Trophoblast cell (in vitro differentiated cells and primary cell): ENCODE data around the gene KREMEN2.
"Not testable (repeated sequence)": the region's sequence is repeated elsewhere in the genome, so short reads cannot be mapped to it uniquely, and the experiment has no call there.

Source experiments
- DNase-seq, 2 donors: peaks; one replicate each; pipeline ENCODE4 v3.0.0-alpha.2; 2016
- H2AFZ ChIP-seq: 2 replicates; pipeline ENCODE4 v1.6.1; 2013; ENCODE audit warnings: low read length, moderate library complexity, mild to moderate bottlenecking; ENCODE audit not compliant: insufficient read depth, poor library complexity
- H2AK5ac ChIP-seq: 2 replicates; pipeline ENCODE4 v1.6.1; 2013; ENCODE audit warnings: mild to moderate bottlenecking, low read length
- H2BK120ac ChIP-seq: 2 replicates; pipeline ENCODE4 v1.6.1; 2013; ENCODE audit warnings: low read length, mild to moderate bottlenecking, moderate library complexity; ENCODE audit not compliant: insufficient read depth, poor library complexity
- H2BK12ac ChIP-seq: 2 replicates; pipeline ENCODE4 v1.6.1; 2013; ENCODE audit warnings: mild to moderate bottlenecking, low read length, moderate library complexity
- H2BK5ac ChIP-seq: 2 replicates; pipeline ENCODE4 v1.6.1; 2013; ENCODE audit warnings: low read length, low read depth, moderate library complexity, mild to moderate bottlenecking; ENCODE audit not compliant: poor library complexity
- H3K14ac ChIP-seq: 2 replicates; pipeline ENCODE4 v1.6.1; 2013; ENCODE audit warnings: mild to moderate bottlenecking, low read length
- H3K18ac ChIP-seq: 2 replicates; pipeline ENCODE4 v1.6.1; 2013; ENCODE audit warnings: mild to moderate bottlenecking, low read length
- H3K23ac ChIP-seq: 2 replicates; pipeline ENCODE4 v1.6.1; 2013; ENCODE audit warnings: low read length
- H3K27ac ChIP-seq: 2 replicates; pipeline ENCODE4 v1.5.1; 2013; ENCODE audit warnings: low read depth, mild to moderate bottlenecking, inconsistent platforms, low read length, moderate library complexity
- H3K27me3 ChIP-seq: 2 replicates; pipeline ENCODE4 v1.6.1; 2013; ENCODE audit warnings: inconsistent platforms, mild to moderate bottlenecking, low read length, moderate library complexity; ENCODE audit not compliant: insufficient read depth
- H3K36me3 ChIP-seq, 2 experiments: 1 replicate in 1 of 2; 2 replicates in 1 of 2; pipeline ENCODE4 v1.6.1; 2013; ENCODE audit warnings: low read length in 2 of 2, mild to moderate bottlenecking in 2 of 2, moderate library complexity in 1 of 2; ENCODE audit not compliant: insufficient read depth in 2 of 2, control insufficient read depth in 1 of 2
- H3K4ac ChIP-seq: 2 replicates; pipeline ENCODE4 v1.6.1; 2013; ENCODE audit warnings: low read depth, mild to moderate bottlenecking, low read length, moderate library complexity
- H3K4me1 ChIP-seq, 2 experiments: 1 replicate in 1 of 2; 2 replicates in 1 of 2; pipeline ENCODE4 v1.6.1; 2013; ENCODE audit warnings: low read length in 2 of 2, mild to moderate bottlenecking in 2 of 2, moderate library complexity in 1 of 2; ENCODE audit not compliant: insufficient read depth in 2 of 2, control insufficient read depth in 1 of 2
- H3K4me2 ChIP-seq: 2 replicates; pipeline ENCODE4 v1.6.1; 2013; ENCODE audit warnings: inconsistent platforms, mild to moderate bottlenecking, low read length, moderate library complexity
- H3K4me3 ChIP-seq: 2 replicates; pipeline ENCODE4 v1.5.1; 2013; ENCODE audit warnings: mild to moderate bottlenecking, low read depth, low read length, inconsistent platforms
- H3K79me1 ChIP-seq: one replicate; pipeline ENCODE4 v1.6.1; 2013; ENCODE audit warnings: low read length
- H3K79me2 ChIP-seq: 2 replicates; pipeline ENCODE4 v1.6.1; 2013; ENCODE audit warnings: low read length, mild to moderate bottlenecking; ENCODE audit not compliant: control insufficient read depth, insufficient read depth, poor library complexity
- H3K9ac ChIP-seq: 2 replicates; pipeline ENCODE4 v1.6.1; 2013; ENCODE audit warnings: mild to moderate bottlenecking, low read length
- H3K9me3 ChIP-seq: 2 replicates; pipeline ENCODE4 v1.6.1; 2013; ENCODE audit warnings: low read depth, mild to moderate bottlenecking, control low read depth, inconsistent platforms, low read length; ENCODE audit not compliant: insufficient read depth
- H4K12ac ChIP-seq: 2 replicates; pipeline ENCODE4 v1.6.1; 2013; ENCODE audit warnings: low read depth, mild to moderate bottlenecking, low read length, moderate library complexity
- H4K8ac ChIP-seq: 2 replicates; pipeline ENCODE4 v1.6.1; 2013; ENCODE audit warnings: low read depth, mild to moderate bottlenecking, low read length, moderate library complexity
- H4K91ac ChIP-seq: one replicate; pipeline ENCODE4 v1.6.1; 2013; ENCODE audit warnings: low read depth, mild to moderate bottlenecking, low read length, moderate library complexity
- WGBS: extraction: QIAGEN DNeasy Blood & Tissue Kit; methylation state at CpG from one replicate; pipeline ENCODE4 v1.1.7; 2013; ENCODE audit warnings: missing lambda C conversion rate; ENCODE audit not compliant: insufficient read length, insufficient coverage; ENCODE audit errors: extremely low coverage; 5-methylcytosine and 5-hydroxymethylcytosine counted together

Gene KREMEN2

GRCh38 chr16:2928151-2928550 is 35.9 kb upstream of the KREMEN2 start:
- not testable (repeated sequence) for H2BK5ac ChIP-seq, H3K79me1 ChIP-seq, H3K4me2 ChIP-seq, H2BK120ac ChIP-seq, H2AK5ac ChIP-seq, H3K79me2 ChIP-seq, H3K27ac ChIP-seq, H2AFZ ChIP-seq, H4K12ac ChIP-seq, H4K8ac ChIP-seq, H3K23ac ChIP-seq, H4K91ac ChIP-seq, H2BK12ac ChIP-seq, H3K4ac ChIP-seq, H3K4me1 ChIP-seq, DNase-seq, H3K9me3 ChIP-seq, H3K18ac ChIP-seq, H3K4me3 ChIP-seq, H3K14ac ChIP-seq, H3K9ac ChIP-seq, H3K27me3 ChIP-seq
- WGBS: no CpG with 5 or more reads among the region's 4 CpGs
- peaks cover 13 to 15% of the 10 kb centered on the region in 2 experiments for H3K36me3 ChIP-seq

GRCh38 chr16:2928796-2929195 is 35.3 kb upstream of the KREMEN2 start:
- no peak overlapping the region for H3K4me3 ChIP-seq
- H3K27ac ChIP-seq: no peak overlapping the region
- no peak overlapping the region for H3K23ac ChIP-seq
- H3K9ac ChIP-seq: no peak overlapping the region
- H4K12ac ChIP-seq: no peak overlapping the region
- no peaks in the 10 kb centered on the region for H3K27me3 ChIP-seq
- H2BK12ac ChIP-seq: no peak overlapping the region
- no peaks in the 10 kb centered on the region for H3K79me1 ChIP-seq
- H3K18ac ChIP-seq: no peak overlapping the region
- no peak overlapping the region for H4K91ac ChIP-seq
- H3K4me1 ChIP-seq: peaks cover 4 to 8% of the 10 kb centered on the region in 2 experiments
- H2AK5ac ChIP-seq: no peak overlapping the region
- no peaks in the 10 kb centered on the region for H3K79me2 ChIP-seq
- H2BK120ac ChIP-seq: no peak overlapping the region
- H4K8ac ChIP-seq: no peak overlapping the region
- H3K36me3 ChIP-seq: peaks cover 18 to 21% of the 10 kb centered on the region in 2 experiments
- no peak overlapping the region for H2AFZ ChIP-seq
- WGBS: no CpG with 5 or more reads among the region's 11 CpGs
- no peak overlapping the region for H3K4ac ChIP-seq
- no peak overlapping the region for H3K14ac ChIP-seq
- H2BK5ac ChIP-seq: no peak overlapping the region
- peaks cover 2% of the 10 kb centered on the region for H3K9me3 ChIP-seq
- no peak for DNase-seq
- no peak overlapping the region for H3K4me2 ChIP-seq

- no peak overlapping the region for H3K18ac ChIP-seq
- H3K9me3 ChIP-seq: peaks cover 2% of the 10 kb centered on the region
- H2BK120ac ChIP-seq: no peak overlapping the region
- H3K4me2 ChIP-seq: no peak overlapping the region
- no peak overlapping the region for H4K8ac ChIP-seq
- peaks cover 25 to 27% of the 10 kb centered on the region in 2 experiments for H3K36me3 ChIP-seq
- no peak overlapping the region for H4K12ac ChIP-seq
- no peaks in the 10 kb centered on the region for H3K27me3 ChIP-seq
- WGBS: no CpG with 5 or more reads among the region's 14 CpGs
- H3K4ac ChIP-seq: no peak overlapping the region
- no peak overlapping the region for H3K27ac ChIP-seq
- no peak overlapping the region for H4K91ac ChIP-seq
- H3K9ac ChIP-seq: no peak overlapping the region
- H3K79me2 ChIP-seq: no peaks in the 10 kb centered on the region
- no peak overlapping the region for H3K23ac ChIP-seq
- no peak for DNase-seq
- H3K4me3 ChIP-seq: no peak overlapping the region
- H3K79me1 ChIP-seq: no peaks in the 10 kb centered on the region
- no peak overlapping the region for H2BK5ac ChIP-seq
- no peak overlapping the region for H2BK12ac ChIP-seq
- no peak overlapping the region for H2AK5ac ChIP-seq
- peaks cover 4 to 8% of the 10 kb centered on the region in 2 experiments for H3K4me1 ChIP-seq
- no peak overlapping the region for H2AFZ ChIP-seq
- no peak overlapping the region for H3K14ac ChIP-seq
Observed at GRCh38 chr16:2929693-2930092, 34.4 kb upstream of the KREMEN2 start.

- Histone ChIP-seq H3K4ac (no peak overlapping the region), H2AFZ (no peak overlapping the region), H4K91ac (no peak overlapping the region), H4K8ac (no peak overlapping the region), H2BK5ac (no peak overlapping the region), H3K4me1 (peaks cover under 1 to 3% of the 10 kb centered on the region in 2 experiments), H4K12ac (no peak overlapping the region), H2BK120ac (no peak overlapping the region), H3K27ac (no peak overlapping the region), H2BK12ac (no peak overlapping the region), H3K27me3 (no peaks in the 10 kb centered on the region), H2AK5ac (no peak overlapping the region), H3K9ac (no peak overlapping the region), H3K14ac (no peak overlapping the region), H3K79me2 (no peaks in the 10 kb centered on the region), H3K36me3 (peaks cover 25 to 29% of the 10 kb centered on the region in 2 experiments), H3K79me1 (no peaks in the 10 kb centered on the region), H3K18ac (no peak overlapping the region), H3K9me3 (peaks cover 2% of the 10 kb centered on the region), H3K4me2 (no peak overlapping the region), H3K23ac (no peak overlapping the region), H3K4me3 (no peak overlapping the region)
- WGBS: no CpG with 5 or more reads among the region's 15 CpGs
- DNase-seq: no peak
Observed at GRCh38 chr16:2930236-2930635, 33.8 kb upstream of the KREMEN2 start.
